Choroid plexus epithelial cell (primary cell): ENCODE measurements around the gene PKD1.
"Not testable (repeated sequence)": the region's sequence is repeated elsewhere in the genome, so short reads cannot be mapped to it uniquely, and the experiment has no call there.

Source experiments
- DNase-seq: peaks from one replicate; pipeline ENCODE4 v3.0.0-alpha.2; 2010; ENCODE audit warnings: low read depth
- H3K4me3 ChIP-seq: 2 replicates; pipeline ENCODE4 v1.5.1; 2011; ENCODE audit warnings: low read depth, mild to moderate bottlenecking, control low read depth, low read length, moderate library complexity
- TF ChIP-seq, protein P1 (sequence below): conservative IDR thresholded peaks from 2 replicates; pipeline ENCODE4 v1.5.1; 2011; ENCODE audit warnings: low read depth, mild to moderate bottlenecking, control low read depth, inconsistent platforms, low read length, moderate library complexity

PKD1 gene

GRCh38 chr16:2109872-2110271 is 25.8 kb downstream of the PKD1 start:
- not testable (repeated sequence) for DNase-seq

DNA sequence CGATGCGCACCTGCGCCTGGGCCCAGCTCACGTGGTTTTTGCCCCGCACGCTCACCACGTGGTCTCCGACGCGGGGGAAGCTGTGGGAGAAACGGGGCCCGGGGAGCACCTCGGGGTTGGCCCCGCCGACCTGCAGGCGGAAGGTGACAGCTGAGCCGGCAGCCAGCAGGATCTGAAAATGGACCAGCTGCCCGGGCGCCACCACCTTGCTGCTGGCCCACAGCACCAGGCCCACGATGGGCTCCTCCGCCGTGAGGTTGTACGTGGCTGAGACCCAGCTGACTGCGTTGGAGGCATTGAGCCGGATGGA is 26.5 kb downstream of the PKD1 start:
- H3K4me3 ChIP-seq, DNase-seq: not testable (repeated sequence)

More at GRCh38 chr16:2109872-2110271, 25.8 kb downstream of the PKD1 start:
- H3K4me3 ChIP-seq = not testable (repeated sequence)

GRCh38 chr16:2108446-2109270 is 27.0 kb downstream of the PKD1 start:
- DNase-seq, H3K4me3 ChIP-seq: not testable (repeated sequence)

DNA sequence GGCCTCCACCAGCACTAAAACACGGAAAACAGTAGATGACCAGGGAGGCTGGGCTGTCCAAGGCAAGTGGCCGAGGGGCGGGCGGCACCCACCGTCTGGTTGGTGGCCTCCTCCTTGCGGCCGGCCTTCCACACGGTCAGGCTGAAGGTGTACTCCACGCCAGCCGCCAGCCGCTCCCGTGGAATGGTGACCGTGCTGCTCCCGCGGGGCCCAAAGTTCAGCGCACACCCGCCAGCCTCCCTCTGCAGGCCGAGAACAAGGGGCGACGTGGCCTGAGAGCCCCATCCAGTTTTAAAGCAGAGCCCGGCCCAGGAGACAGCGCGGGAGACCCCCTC is 27.9 kb downstream of the PKD1 start:
- not testable (repeated sequence) for DNase-seq, H3K4me3 ChIP-seq

DNA sequence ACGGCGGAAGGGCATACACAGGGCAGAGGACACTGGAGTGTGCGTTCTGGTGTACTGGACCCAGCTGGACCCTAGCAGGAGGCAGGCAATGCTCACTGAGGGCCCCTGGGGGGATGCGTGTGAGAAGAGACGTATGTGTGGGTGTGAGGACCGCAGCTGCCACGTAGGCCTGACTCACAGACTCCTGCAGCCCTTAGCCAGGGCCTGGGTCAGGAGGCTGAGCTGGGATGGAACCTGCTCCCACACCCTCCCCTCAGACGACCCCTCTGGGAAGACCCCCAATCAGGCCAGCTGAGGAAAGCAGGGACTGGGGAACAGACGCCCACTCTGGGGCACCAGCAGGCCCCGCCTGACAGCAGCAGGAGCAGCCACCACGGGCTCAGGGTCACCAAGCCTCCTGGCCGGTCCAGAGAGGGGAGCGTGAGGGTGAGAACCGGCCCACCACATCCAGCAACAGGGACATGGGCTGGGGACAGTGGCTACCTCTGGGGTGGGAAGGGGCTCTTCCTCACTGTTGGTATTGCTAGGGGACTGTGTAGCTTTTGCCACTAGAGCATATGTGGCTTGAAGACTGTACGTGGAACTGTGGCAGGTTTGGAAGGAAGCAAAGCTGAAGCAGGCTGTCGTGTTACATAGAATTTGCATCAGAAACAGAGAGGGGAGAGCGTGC is 28.4 kb downstream of the PKD1 start:
- DNase-seq = peak; percentile 81
- TF ChIP-seq, protein P1, sequence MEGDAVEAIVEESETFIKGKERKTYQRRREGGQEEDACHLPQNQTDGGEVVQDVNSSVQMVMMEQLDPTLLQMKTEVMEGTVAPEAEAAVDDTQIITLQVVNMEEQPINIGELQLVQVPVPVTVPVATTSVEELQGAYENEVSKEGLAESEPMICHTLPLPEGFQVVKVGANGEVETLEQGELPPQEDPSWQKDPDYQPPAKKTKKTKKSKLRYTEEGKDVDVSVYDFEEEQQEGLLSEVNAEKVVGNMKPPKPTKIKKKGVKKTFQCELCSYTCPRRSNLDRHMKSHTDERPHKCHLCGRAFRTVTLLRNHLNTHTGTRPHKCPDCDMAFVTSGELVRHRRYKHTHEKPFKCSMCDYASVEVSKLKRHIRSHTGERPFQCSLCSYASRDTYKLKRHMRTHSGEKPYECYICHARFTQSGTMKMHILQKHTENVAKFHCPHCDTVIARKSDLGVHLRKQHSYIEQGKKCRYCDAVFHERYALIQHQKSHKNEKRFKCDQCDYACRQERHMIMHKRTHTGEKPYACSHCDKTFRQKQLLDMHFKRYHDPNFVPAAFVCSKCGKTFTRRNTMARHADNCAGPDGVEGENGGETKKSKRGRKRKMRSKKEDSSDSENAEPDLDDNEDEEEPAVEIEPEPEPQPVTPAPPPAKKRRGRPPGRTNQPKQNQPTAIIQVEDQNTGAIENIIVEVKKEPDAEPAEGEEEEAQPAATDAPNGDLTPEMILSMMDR = peak; percentile 5
- H3K4me3 ChIP-seq = not testable (repeated sequence)

- not testable (repeated sequence) for DNase-seq, H3K4me3 ChIP-seq
These were observed 29.5 kb downstream of the PKD1 start for GRCh38 chr16:2106211-2106610.

DNA sequence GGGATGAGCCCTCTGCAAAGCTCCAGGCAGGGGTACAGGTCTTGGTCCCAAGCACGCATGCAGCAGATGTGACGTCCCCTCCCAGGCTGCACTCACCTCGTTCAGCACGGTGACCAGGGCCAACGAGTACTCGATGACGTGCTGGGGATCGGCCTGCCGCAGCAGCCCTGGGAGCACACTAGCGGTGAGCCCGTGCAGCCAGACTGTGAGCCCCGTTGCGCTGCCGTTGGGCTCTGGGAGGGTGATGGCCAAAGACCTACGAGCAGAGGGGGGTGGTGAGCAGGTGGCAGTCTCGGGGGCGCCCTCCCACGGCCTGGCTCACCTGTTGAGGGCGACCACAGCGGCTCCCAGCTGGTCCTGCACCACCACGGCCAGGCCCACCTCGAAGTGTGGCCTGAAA is 29.9 kb downstream of the PKD1 start:
- not testable (repeated sequence) for DNase-seq, H3K4me3 ChIP-seq

GRCh38 chr16:2105291-2105690 is 30.4 kb downstream of the PKD1 start:
- not testable (repeated sequence) for DNase-seq

DNA sequence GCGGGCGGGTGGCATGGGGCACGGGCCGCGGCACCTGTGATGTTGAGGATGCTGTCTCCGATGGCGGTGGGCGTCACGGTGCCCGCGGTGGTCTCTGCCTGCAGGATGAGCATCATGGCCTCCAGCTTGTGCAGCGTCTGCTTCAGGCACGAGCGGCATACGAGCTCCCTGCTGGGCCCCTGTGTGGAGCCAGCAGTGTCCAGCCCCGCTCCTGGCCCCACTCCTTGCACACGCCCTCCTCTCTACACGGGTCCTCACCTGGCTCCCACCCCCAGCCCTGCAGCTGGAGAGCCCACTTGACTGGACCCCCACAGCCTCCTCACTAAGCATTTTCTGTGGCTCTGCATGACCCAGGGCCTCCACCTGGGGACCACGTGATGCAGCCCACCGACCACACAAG is 31.2 kb downstream of the PKD1 start:
- not testable (repeated sequence) for DNase-seq, H3K4me3 ChIP-seq

More at GRCh38 chr16:2105291-2105690, 30.4 kb downstream of the PKD1 start:
- H3K4me3 ChIP-seq = not testable (repeated sequence)

DNA sequence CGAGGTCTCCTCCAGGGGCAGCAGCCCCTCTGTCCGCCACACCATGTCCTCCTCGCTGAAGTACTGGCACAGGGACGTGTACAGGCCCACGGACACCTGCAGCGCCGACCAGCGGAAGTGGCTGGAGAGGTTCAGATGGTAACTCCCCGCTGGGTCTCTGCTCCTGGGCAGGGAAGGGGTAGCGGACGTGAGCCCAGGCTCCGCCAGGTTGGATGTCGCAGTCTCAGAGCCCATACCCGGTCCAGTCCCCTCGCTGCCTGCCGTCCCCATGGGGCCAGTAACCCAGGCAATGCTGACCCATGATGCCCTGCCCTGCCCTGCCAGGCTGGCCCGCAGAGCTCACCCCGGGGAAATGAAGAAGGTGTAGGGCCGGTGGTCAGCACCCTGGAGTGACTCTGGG is 33.2 kb downstream of the PKD1 start:
- no peak overlapping the region for H3K4me3 ChIP-seq
- TF ChIP-seq, protein P1 = no peak

DNA sequence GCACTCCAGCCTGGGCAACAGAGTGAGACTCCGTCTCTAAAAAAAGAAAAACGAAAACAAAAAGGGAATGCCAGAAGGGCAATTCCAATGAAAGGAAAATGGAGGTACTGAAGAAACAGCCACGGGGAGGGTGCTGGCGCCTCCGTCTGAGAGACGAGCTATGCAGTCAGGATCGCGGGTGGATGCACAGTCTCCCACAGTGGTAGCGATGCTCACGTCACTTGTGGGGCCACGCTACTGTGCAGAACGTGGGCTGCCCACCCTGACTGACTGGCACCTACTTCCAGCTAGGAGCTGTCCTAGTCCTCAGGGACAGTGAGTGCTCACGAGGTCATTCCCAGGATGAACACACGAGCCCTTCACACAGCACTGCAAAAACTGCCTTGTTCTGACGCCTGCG is 34.1 kb downstream of the PKD1 start:
- not testable (repeated sequence) for H3K4me3 ChIP-seq, DNase-seq

More for the DNA sequence above, 33.2 kb downstream of the PKD1 start:
- DNase-seq = no peak

- DNase-seq, H3K4me3 ChIP-seq: not testable (repeated sequence)
These were observed 38.0 kb downstream of the PKD1 start for GRCh38 chr16:2097689-2098088.
